ENCODE data around the gene PELI1.

GRCh38 chr2:64090264-64090663 lies 54.0 kb downstream of the PELI1 start:
- TF ChIP-seq CTCF (IDR thresholded peaks at IDR 0.05) (no peak), EP300 (IDR thresholded peaks at IDR 0.05) (no peak), POLR2A (IDR thresholded peaks at IDR 0.05) (no peak)
